NCI-H1092 (cell line): Measurements from ENCODE around the gene PRKAR2A.
A peak's percentile ranks its signal among the peaks of the same experiment; 100 is the strongest.
"Not testable (repeated sequence)": the region's sequence is repeated elsewhere in the genome, so short reads cannot be mapped to it uniquely, and the experiment has no call there.

Source experiments
- DNase-seq: peaks from one replicate; lab custom pipeline; 2025; lab: John Stamatoyannopoulos, UW

Gene PRKAR2A

GRCh38 chr3:48725185-48725855 is 122.4 kb downstream of the PRKAR2A start:
- DNase-seq, result not testable (repeated sequence)

GRCh38 chr3:48723725-48724124 is 123.9 kb downstream of the PRKAR2A start:
- no peak for DNase-seq

- DNase-seq, result not testable (repeated sequence)
Observed at GRCh38 chr3:48723293-48723692, 124.4 kb downstream of the PRKAR2A start.

- peak; percentile 95 for DNase-seq
Observed at GRCh38 chr3:48716982-48717746, 130.5 kb downstream of the PRKAR2A start, which contains the start of gene IP6K2. Gene IP6K2 (minus strand): TSS chr3:48717221. CDS start chr3:48695291, 21,930 bp downstream.

GRCh38 chr3:48716508-48716981 is 131.1 kb downstream of the PRKAR2A start:
- no peak for DNase-seq

- DNase-seq, result no peak
Observed at GRCh38 chr3:48715174-48715800, 132.4 kb downstream of the PRKAR2A start.

- no peak for DNase-seq
Observed at GRCh38 chr3:48711727-48712126, 135.9 kb downstream of the PRKAR2A start.

- DNase-seq, result no peak
Observed at GRCh38 chr3:48709051-48709461, 138.6 kb downstream of the PRKAR2A start.

- DNase-seq, result no peak
Observed at GRCh38 chr3:48708481-48708889, 139.2 kb downstream of the PRKAR2A start.

GRCh38 chr3:48707157-48707556 is 140.5 kb downstream of the PRKAR2A start:
- DNase-seq, result no peak

- DNase-seq, result no peak
Observed at GRCh38 chr3:48702320-48702920, 145.3 kb downstream of the PRKAR2A start.

GRCh38 chr3:48700731-48701405 is 146.8 kb downstream of the PRKAR2A start:
- DNase-seq, result no peak

GRCh38 chr3:48698891-48699290 is 148.8 kb downstream of the PRKAR2A start:
- no peak for DNase-seq

GRCh38 chr3:48697952-48698351 is 149.7 kb downstream of the PRKAR2A start:
- DNase-seq, result no peak

- no peak for DNase-seq
Observed at GRCh38 chr3:48696601-48697000, 151.1 kb downstream of the PRKAR2A start.
